T follicular helper cell (primary cell): ENCODE data around the gene NR1D2.
A peak's percentile ranks its signal among the peaks of the same experiment; 100 is the strongest.

Experiments
- DNase-seq: peaks from one replicate; pipeline ENCODE4 v3.0.0-alpha.2; 2020; ENCODE audit warnings: low read depth

NR1D2 gene

GRCh38 chr3:23931597-23931996 lies 13.5 kb upstream of the NR1D2 start:
- no peak for DNase-seq

- DNase-seq, result no peak
These were observed 12.5 kb upstream of the NR1D2 start for GRCh38 chr3:23932571-23932970.

GRCh38 chr3:23934253-23934652 lies 10.8 kb upstream of the NR1D2 start:
- DNase-seq, result no peak

- no peak for DNase-seq
These were observed 7.8 kb upstream of the NR1D2 start for GRCh38 chr3:23937296-23937695.

- DNase-seq, result no peak
These were observed 6.4 kb upstream of the NR1D2 start for GRCh38 chr3:23938688-23939087.

GRCh38 chr3:23940775-23941174 lies 4.3 kb upstream of the NR1D2 start:
- DNase-seq, result no peak

- no peak for DNase-seq
These were observed 3.6 kb upstream of the NR1D2 start for GRCh38 chr3:23941440-23941839.

GRCh38 chr3:23942546-23942945 lies 2.5 kb upstream of the NR1D2 start:
- no peak for DNase-seq

- no peak for DNase-seq
These were observed 891 bp upstream of the NR1D2 start for GRCh38 chr3:23944007-23944783.

- no peak for DNase-seq
These were observed 502 bp downstream of the NR1D2 start for GRCh38 chr3:23945663-23945912.

GRCh38 chr3:23945913-23946687 lies 1.0 kb downstream of the NR1D2 start:
- peak; percentile 97 for DNase-seq

GRCh38 chr3:23948761-23949160 lies 3.7 kb downstream of the NR1D2 start:
- DNase-seq, result no peak

- DNase-seq, result no peak
These were observed 4.7 kb downstream of the NR1D2 start for GRCh38 chr3:23949784-23950183.

GRCh38 chr3:23950293-23950692 lies 5.2 kb downstream of the NR1D2 start:
- DNase-seq, result no peak

GRCh38 chr3:23952646-23953045 lies 7.6 kb downstream of the NR1D2 start:
- DNase-seq, result no peak

GRCh38 chr3:23953523-23953922 lies 8.4 kb downstream of the NR1D2 start:
- no peak for DNase-seq

GRCh38 chr3:23954144-23954543 lies 9.1 kb downstream of the NR1D2 start:
- no peak for DNase-seq

- DNase-seq, result no peak
These were observed 11.6 kb downstream of the NR1D2 start for GRCh38 chr3:23956701-23957100.

- no peak for DNase-seq
These were observed 14.2 kb downstream of the NR1D2 start for GRCh38 chr3:23959135-23959900.

- DNase-seq, result no peak
These were observed 15.6 kb downstream of the NR1D2 start for GRCh38 chr3:23960649-23961048.

- DNase-seq, result no peak
These were observed 16.0 kb downstream of the NR1D2 start for GRCh38 chr3:23961066-23961465.

GRCh38 chr3:23961913-23962312 lies 16.8 kb downstream of the NR1D2 start:
- no peak for DNase-seq
